Stimulated activated CD8-positive, alpha-beta memory T cell treated with anti-CD3 and anti-CD28 coated beads, Interleukin-7, amount 100 ng/mL, for 4 hours (primary cell): ENCODE measurements around the gene SLCO1B1.

Experiments used
- DNase-seq, 2 donors: peaks; one replicate each; pipeline ENCODE4 v3.0.0-alpha.2; 2020; ENCODE audit warnings: low read depth in 2 of 2

Gene SLCO1B1

GRCh38 chr12:21220266-21220665, 89.3 kb downstream of the SLCO1B1 start:
- DNase-seq, result no peak

DNA sequence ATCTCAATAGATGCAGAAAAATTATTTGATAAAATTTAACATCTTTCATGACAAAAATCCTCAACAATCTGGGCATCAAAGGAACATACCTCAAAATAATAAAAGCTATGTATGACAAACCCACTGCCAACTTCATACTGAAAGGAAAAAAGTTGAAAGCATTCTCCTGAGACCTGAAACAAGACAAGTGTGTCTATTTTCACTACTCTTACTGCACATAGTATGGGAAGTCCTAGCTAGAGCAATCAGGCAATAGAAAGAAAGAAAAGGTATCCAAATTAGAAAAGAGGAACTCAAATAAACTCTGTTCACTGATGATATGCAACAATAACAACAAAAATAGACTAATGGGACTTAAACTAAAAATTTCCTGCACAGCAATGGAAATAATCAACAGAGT, 90.1 kb downstream of the SLCO1B1 start:
- DNase-seq, result no peak

DNA sequence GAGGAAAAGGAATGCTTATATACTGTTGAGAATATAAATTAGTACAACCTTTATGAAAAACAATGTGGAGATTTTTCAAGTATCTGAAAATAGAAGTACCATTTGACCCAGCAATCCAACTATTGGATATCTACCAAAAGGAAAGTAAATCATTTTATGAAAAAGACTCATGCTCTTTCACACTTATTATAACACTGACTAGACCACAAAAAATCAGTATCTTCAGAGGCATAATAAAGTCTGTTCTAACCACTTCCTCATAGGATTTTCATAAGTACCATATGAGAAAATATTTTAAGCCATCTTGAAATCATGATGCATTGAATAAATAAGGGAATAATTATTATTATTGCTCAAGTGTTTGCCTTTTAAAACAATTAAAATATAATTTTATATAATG, 90.8 kb downstream of the SLCO1B1 start:
- DNase-seq, result no peak

GRCh38 chr12:21223930-21224329, 92.9 kb downstream of the SLCO1B1 start:
- DNase-seq, result no peak

GRCh38 chr12:21234395-21234794, 103.4 kb downstream of the SLCO1B1 start:
- no peak for DNase-seq

GRCh38 chr12:21239866-21240265, 108.9 kb downstream of the SLCO1B1 start:
- no peak for DNase-seq

- DNase-seq, result no peak
These were observed 117.7 kb downstream of the SLCO1B1 start for GRCh38 chr12:21248679-21249078.

DNA sequence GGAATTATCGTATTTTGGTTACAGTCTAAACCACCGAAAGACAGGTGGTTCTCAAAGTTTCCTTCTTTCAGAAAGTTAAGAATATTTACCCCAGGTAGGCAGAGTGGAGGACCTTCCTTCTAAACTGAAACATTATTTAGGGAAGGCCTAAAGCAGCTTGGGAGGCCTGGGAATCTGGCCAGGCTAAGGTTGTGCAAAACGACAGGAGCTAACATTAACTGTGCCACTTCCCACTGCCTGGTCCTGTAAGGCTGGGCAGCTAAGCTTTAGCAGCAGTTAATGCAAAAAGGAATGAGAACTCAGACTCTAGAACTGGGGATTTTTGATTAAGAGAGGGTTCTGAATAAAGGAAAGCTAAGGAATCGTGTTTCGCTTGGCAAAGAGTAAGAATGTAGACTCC, 121.1 kb downstream of the SLCO1B1 start:
- no peak for DNase-seq

GRCh38 chr12:21257172-21257571, 126.2 kb downstream of the SLCO1B1 start:
- no peak for DNase-seq

GRCh38 chr12:21264232-21264631, 133.2 kb downstream of the SLCO1B1 start:
- DNase-seq, result no peak

GRCh38 chr12:21265932-21266331, 134.9 kb downstream of the SLCO1B1 start:
- no peak for DNase-seq

DNA sequence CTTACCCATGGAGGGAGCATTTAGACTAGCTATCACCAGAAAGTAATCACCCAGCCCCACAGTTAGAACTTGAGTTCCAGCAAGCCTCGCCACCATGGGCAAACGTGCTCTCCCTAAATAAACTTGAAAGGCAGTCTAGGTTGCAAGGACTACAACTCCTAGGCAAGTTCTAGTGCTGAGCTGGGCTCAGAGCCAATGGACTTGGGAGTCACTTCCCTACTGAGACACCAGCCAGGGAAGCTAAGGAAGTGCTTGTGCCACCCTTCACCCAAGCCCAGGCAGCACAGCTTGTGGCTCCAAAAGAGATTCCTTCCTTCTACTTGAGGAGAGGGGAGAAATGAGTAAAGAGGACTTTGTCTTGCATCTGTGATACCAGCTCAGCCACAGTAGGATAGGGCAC, 145.8 kb downstream of the SLCO1B1 start:
- DNase-seq, result no peak
